Astrocyte (in vitro differentiated cells and primary cell): Measurements from ENCODE around the gene ATF6B.
A peak's percentile ranks its signal among the peaks of the same experiment; 100 is the strongest.

Source experiments
- EZH2 ChIP-seq: IDR thresholded peaks from 2 replicates; pipeline ENCODE4 v1.6.1; 2012; ENCODE audit warnings: mild to moderate bottlenecking, low read length, inconsistent platforms; ENCODE audit not compliant: insufficient read depth
- TF ChIP-seq, protein P1 (sequence below): IDR thresholded peaks from 2 replicates; pipeline ENCODE4 v1.5.1; 2011; ENCODE audit warnings: low read depth, mild to moderate bottlenecking, inconsistent platforms, low read length, moderate library complexity; ENCODE audit not compliant: insufficient read depth

DNA sequence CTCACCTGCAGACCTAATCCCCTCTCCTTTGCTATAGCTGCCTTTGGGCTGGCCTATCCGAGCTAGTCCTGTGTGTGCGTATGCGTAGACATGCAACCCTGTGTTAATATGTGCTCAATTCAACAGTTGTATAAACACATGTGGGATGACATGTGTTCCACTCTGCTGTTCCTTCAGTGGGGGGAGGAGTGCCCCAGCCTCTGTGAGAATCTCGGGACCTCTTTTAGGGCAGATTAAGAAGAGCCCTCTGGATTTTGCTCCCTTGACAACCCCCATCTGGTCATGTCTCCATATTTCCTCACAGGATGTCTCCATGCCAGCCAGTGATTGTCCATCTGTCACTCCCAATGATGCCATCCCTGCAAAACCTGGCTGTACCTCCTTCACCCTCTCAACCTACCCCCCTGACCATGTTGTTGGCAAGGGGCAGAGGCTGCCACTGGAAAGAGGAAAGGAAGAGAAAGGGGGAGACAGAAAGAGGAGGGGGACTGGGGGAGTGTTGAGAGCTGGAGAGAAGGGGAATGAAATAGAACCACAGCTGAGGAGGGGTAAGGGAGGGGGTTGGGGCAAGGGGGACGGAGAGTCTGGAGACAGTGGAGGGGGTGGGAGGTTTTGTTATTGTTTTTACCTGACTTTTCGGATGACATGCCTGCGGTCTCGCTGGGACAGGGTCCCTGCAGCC lies 23.3 kb upstream of the ATF6B start:
- TF ChIP-seq, protein P1, sequence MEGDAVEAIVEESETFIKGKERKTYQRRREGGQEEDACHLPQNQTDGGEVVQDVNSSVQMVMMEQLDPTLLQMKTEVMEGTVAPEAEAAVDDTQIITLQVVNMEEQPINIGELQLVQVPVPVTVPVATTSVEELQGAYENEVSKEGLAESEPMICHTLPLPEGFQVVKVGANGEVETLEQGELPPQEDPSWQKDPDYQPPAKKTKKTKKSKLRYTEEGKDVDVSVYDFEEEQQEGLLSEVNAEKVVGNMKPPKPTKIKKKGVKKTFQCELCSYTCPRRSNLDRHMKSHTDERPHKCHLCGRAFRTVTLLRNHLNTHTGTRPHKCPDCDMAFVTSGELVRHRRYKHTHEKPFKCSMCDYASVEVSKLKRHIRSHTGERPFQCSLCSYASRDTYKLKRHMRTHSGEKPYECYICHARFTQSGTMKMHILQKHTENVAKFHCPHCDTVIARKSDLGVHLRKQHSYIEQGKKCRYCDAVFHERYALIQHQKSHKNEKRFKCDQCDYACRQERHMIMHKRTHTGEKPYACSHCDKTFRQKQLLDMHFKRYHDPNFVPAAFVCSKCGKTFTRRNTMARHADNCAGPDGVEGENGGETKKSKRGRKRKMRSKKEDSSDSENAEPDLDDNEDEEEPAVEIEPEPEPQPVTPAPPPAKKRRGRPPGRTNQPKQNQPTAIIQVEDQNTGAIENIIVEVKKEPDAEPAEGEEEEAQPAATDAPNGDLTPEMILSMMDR: no peak
- peak; percentile 2 for TF ChIP-seq EZH2
